Placental pericyte (primary cell): ENCODE measurements around the gene S100A3. TPM values are rescaled to one million over a fixed set of nuclear protein-coding genes. Genes with fewer than 3 reads are reported as not detected.

ENCODE experiments used
- total RNA-seq: library from RNA; depleted of rRNA; stranded (reverse); fragments of >200 nt; gene quantifications from 2 replicates; pipeline ENCODE4 v1.2.3, GENCODE V29; 2012

S100A3 gene, protein sequence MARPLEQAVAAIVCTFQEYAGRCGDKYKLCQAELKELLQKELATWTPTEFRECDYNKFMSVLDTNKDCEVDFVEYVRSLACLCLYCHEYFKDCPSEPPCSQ
- total RNA-seq, result 2.4 and 14.2 TPM in 2 replicates

GRCh38 chr1:153548722-153549688 is at the start of gene S100A3:
S100A3 (minus strand) TSS chr1:153549258; CDS start chr1:153548485, 773 bp downstream.

DNA sequence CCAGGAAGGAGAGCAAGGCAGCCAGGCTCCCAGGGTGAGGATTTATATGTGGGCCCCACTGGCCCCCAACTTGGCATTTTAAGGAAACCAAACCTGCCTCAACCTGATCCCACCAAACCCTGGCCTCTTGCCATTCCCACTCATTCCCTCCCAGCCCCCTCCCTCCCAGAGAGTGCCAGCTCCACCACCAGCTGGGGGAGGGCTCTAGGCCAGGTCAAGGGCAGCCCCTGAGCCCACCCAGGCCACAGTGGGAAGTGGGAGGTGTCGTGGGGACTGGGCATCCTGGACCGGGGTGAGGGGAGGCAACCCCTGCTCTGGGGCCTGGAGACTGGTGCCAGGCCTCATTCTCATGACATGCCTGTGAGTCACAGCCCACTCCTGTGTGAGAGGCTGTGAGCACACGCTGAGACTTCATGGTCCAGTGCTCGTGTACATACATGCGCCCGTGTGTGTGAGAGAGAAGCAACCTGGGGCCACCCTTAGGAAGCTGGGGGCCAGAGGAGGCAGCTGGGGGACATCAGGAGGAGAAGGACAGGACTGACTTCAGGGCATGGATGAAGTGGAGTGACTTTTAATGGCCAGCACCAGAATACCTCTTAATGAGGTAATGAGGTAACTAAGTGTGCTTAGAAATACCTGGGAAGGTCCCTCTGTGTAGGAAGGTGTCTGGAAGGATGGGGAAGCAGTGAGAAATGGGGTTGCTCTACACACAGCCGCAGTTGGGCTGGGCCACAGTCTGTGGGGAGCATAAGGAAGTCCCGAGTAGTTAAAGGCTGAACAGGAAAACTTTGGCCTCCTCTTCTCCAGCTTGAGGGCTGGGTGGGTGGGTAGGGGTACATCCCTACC is 16.7 kb upstream of the S100A3 start, which contains the start of gene S100A2:
Gene S100A2 (minus strand): TSS at position 316 of the 846 bp plus-strand sequence. CDS start 1,967 bp downstream, outside the sequence.

DNA sequence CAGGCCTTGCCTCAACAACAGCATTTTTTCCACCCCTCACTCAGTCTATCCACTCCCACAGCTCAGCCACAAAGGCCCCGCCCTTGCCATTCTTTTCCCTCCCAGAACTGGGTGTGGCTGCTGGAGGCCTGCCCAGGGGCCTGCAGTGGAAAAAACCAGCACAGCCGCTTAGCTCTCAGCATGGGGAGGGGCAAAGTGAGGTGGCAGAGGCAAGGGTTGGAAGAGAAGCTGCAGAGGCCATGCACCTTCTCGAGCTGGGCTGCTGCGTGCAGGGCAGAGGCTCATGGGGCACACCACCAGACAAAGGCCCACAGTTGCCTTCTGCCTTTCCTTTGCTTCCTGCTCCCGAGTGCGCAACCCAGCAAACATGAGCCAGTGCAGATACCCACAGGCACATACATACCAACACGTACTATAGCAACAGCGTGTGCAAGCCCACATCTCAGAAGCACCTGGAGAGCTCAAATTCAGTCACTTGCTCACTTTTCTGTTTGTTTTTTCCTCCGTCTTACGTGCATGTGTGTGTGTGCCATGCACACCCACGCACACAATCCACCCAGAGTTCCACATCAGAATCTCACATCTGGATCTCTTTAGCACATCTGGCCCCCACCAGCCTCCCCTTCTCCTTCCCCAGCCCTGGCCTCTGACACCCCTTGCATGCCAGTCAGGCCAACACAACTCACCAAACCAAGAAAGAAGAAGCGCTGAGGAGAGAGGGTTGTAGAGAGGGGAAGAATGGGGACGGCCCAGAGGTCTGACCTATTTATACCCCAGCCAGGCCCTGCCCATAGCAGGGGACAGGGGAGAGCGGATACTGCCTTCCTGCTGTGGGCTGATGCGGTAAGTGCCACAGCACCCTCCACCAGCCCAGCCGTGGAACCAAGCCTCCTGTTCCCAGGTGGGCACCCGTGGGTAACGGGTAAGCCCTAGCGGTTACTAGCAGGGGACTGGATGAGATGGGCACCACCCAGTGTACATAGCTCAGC is 3.7 kb downstream of the S100A3 start, which contains the start of gene S100A4:
Gene S100A4 (minus strand): TSS at position 740 of the 989 bp plus-strand sequence. CDS start 1,012 bp downstream, outside the sequence.

GRCh38 chr1:153540394-153541361 is 8.4 kb downstream of the S100A3 start, which contains the start of gene S100A5:
S100A5 (minus strand) TSS chr1:153540934; CDS start chr1:153540191, 743 bp downstream.

DNA sequence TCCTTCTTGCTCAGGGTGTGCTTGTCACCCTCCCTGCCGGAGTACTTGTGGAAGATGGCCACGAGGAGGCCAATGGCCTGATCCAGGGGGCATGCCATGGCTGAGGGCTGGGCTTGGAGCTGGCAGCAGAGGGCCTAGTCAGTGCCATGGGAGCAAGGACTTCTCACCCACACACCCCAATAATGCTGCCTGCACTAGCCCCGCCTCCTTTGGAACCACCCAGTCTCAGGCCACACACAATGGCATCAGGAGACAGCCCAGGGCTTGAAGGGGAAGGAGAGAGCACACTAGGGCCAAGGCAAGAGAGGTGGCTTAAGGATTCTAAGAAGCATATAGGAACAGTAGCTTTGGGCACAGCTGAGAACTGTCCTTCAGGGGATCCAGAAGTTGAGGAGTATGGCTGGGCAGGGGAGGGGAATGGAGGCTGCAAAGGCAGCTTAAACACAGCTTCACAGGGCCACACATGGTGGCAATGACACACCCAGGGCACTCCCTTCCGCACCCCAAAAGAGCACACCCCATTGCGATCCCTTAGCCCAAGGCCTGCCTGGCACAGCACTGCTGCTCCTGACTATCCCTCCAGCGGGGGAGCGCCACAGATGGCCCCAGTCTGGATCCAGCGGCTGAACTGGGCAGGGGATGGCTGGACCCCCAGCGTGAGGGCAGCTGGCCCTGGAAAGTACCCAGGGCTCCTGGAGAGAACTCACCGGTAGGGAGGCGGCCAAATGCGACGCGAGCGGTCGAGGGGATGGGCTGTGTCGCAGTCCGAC is 13.6 kb downstream of the S100A3 start, which contains the start of gene S100A6:
Gene S100A6 (minus strand): TSS at position 750 of the 770 bp plus-strand sequence. CDS start 652 bp downstream, at position 98.

Other genes starting within 250 kb of the S100A3 start
- gene PGLYRP3, start 236.3 kb downstream of the S100A3 start, total RNA-seq, result not detected in 2 replicates
- gene PGLYRP4, start 200.4 kb downstream of the S100A3 start, total RNA-seq, result not detected in 2 replicates
- not detected in 2 replicates for gene S100A9, start 191.4 kb downstream of the S100A3 start, total RNA-seq
- gene S100A12, start 173.6 kb downstream of the S100A3 start, total RNA-seq, result not detected in 2 replicates
- gene S100A8, start 158.2 kb downstream of the S100A3 start, total RNA-seq, result not detected in 2 replicates
- gene S100A7A, start 132.7 kb downstream of the S100A3 start, total RNA-seq, result not detected in 2 replicates
- gene S100A7, start 88.6 kb downstream of the S100A3 start, total RNA-seq, result not detected in 2 replicates
- 353 and 608 TPM in 2 replicates for gene S100A6, start 13.3 kb downstream of the S100A3 start, total RNA-seq
- gene S100A5, start 8.3 kb downstream of the S100A3 start, total RNA-seq, result 1.1 TPM in 1 of 2 replicates, not detected in the other
- gene S100A4, start 3.5 kb downstream of the S100A3 start, total RNA-seq, result 77.0 and 337 TPM in 2 replicates
- gene S100A2, start 16.6 kb upstream of the S100A3 start, total RNA-seq, result 1.1 and 2.1 TPM in 2 replicates
- 83.8 and 558 TPM in 2 replicates for gene S100A16, start 63.9 kb upstream of the S100A3 start, total RNA-seq
- gene S100A14, start 67.1 kb upstream of the S100A3 start, total RNA-seq, result not detected in 2 replicates
- 40.3 and 68.0 TPM in 2 replicates for gene S100A13, start 78.2 kb upstream of the S100A3 start, total RNA-seq
- 0.14 and 0.44 TPM in 2 replicates for gene S100A1, start 79.2 kb upstream of the S100A3 start, total RNA-seq
- gene CHTOP, start 84.8 kb upstream of the S100A3 start, total RNA-seq, result 35.7 and 51.0 TPM in 2 replicates
- 38.3 and 60.7 TPM in 2 replicates for gene SNAPIN, start 109.4 kb upstream of the S100A3 start, total RNA-seq
- gene ILF2, start 121.7 kb upstream of the S100A3 start, total RNA-seq, result 231 and 270 TPM in 2 replicates
- 0.14 and 0.88 TPM in 2 replicates for gene NPR1, start 129.4 kb upstream of the S100A3 start, total RNA-seq
- 51.6 and 51.8 TPM in 2 replicates for gene INTS3, start 178.8 kb upstream of the S100A3 start, total RNA-seq
- gene SLC27A3, start 226.1 kb upstream of the S100A3 start, total RNA-seq, result 6.7 and 15.3 TPM in 2 replicates